A549 (cell line): ENCODE measurements around the gene B3GLCT. TPM values are rescaled to one million over a fixed set of nuclear protein-coding genes. Genes with fewer than 3 reads are reported as not detected.
"Not testable (repeated sequence)": the region's sequence is repeated elsewhere in the genome, so short reads cannot be mapped to it uniquely, and the experiment has no call there.

Experiments
- ATAC-seq, 2 experiments: fragments of 200-7000 bp in 1 of 2; fragments of >200 bp in 1 of 2; cut with Nextera tagmentation in 1 of 2; cut with Tn5 transposase in 1 of 2; 3 replicates each; pipeline versions ENCODE4 v1.8.0 to v1.9.1; 2018 to 2020; ENCODE audit warnings: mild to moderate bottlenecking in 1 of 2, moderate library complexity in 1 of 2
- CTCF ChIA-PET: fragments of 300-600 bp; sonication (Branson Sonifier 250); formaldehyde crosslinking; extraction: SDS; loops from one replicate; lab custom pipeline; 2021; ENCODE audit warnings: antibody characterized with exemption, inconsistent platforms; lab: Yijun Ruan, JAX
- POLR2A ChIA-PET: fragments of 350-600 bp; formaldehyde crosslinking; extraction: SDS; loops from one replicate; lab custom pipeline; 2021; ENCODE audit warnings: antibody characterized with exemption, inconsistent platforms; lab: Yijun Ruan, JAX
- DNase-seq, 2 experiments: peaks; one replicate each; pipeline versions ENCODE4 v3.0.0 to v3.0.0-alpha.2; 2011 to 2016; ENCODE audit warnings: low read depth in 1 of 2, low spot score in 1 of 2
- FAIRE-seq: peaks from 2 replicates; lab custom pipeline; 2011; peaks lifted over from hg19 to GRCh38; lab: Jason Lieb, UNC
- H3K27ac ChIP-seq, 2 experiments: fragments of >200 bp; sonication (Bioruptor Twin); formaldehyde crosslinking; 3 replicates each; pipeline ENCODE4 v1.5.1; 2016 to 2017
- H3K4me1 ChIP-seq: fragments of >200 bp; sonication (Bioruptor Twin); formaldehyde crosslinking; 3 replicates; pipeline ENCODE4 v1.6.1; 2016
- H3K4me2 ChIP-seq: fragments of >200 bp; sonication (Bioruptor Twin); formaldehyde crosslinking; 3 replicates; pipeline ENCODE4 v1.6.1; 2016
- H3K4me3 ChIP-seq: fragments of >200 bp; sonication (Bioruptor Twin); formaldehyde crosslinking; 3 replicates; pipeline ENCODE4 v1.5.1; 2016
- H3K9me3 ChIP-seq: fragments of >200 bp; sonication (Bioruptor Twin); formaldehyde crosslinking; 3 replicates; pipeline ENCODE4 v1.6.1; 2016
- BHLHE40 ChIP-seq: IDR thresholded peaks from 2 replicates; pipeline ENCODE4 v1.6.1; 2012; ENCODE audit warnings: low read depth, low read length, inconsistent platforms
- CEBPB ChIP-seq, 2 experiments: fragments of >200 bp in 1 of 2; sonication (Bioruptor Twin) in 1 of 2; formaldehyde crosslinking in 1 of 2; IDR thresholded peaks; 2 replicates each; pipeline ENCODE4 v1.6.1; 2012 to 2016
- HEYL ChIP-seq: fragments of 250-450 bp; sonication (Bioruptor Pico); IDR thresholded peaks from 2 replicates; pipeline ENCODE4 v1.8.0; 2021; ENCODE audit warnings: mild to moderate bottlenecking, moderate library complexity
- HOXB5 ChIP-seq: fragments of 250-450 bp; sonication (Bioruptor Pico); IDR thresholded peaks from 2 replicates; pipeline ENCODE4 v1.5.0; 2020; ENCODE audit warnings: mild to moderate bottlenecking, moderate library complexity
- MAFK ChIP-seq: fragments of 450-650 bp; IDR thresholded peaks from 2 replicates; pipeline ENCODE4 v1.6.1; 2014; ENCODE audit not compliant: partially characterized antibody
- NPAS2 ChIP-seq: fragments of 250-450 bp; sonication (Bioruptor Pico); IDR thresholded peaks from 2 replicates; pipeline ENCODE4 v1.8.0; 2022; ENCODE audit warnings: mild to moderate bottlenecking, moderate library complexity, borderline replicate concordance
- POLR2A ChIP-seq: IDR thresholded peaks from 2 replicates; pipeline ENCODE4 v1.6.1; 2012; ENCODE audit warnings: mild to moderate bottlenecking, low read length
- RAD21 ChIP-seq, 2 experiments: fragments of >200 bp in 1 of 2; sonication (Bioruptor Twin) in 1 of 2; formaldehyde crosslinking in 1 of 2; IDR thresholded peaks in 1 of 2; conservative IDR thresholded peaks in 1 of 2; 2 replicates in 1 of 2; 3 replicates in 1 of 2; pipeline ENCODE4 v1.6.1; 2012 to 2018; ENCODE audit warnings: inconsistent platforms in 1 of 2
- RFX5 ChIP-seq: fragments of 450-650 bp; IDR thresholded peaks from 2 replicates; pipeline ENCODE4 v1.7.1; 2014; ENCODE audit warnings: antibody characterized with exemption, mild to moderate bottlenecking, moderate library complexity
- RNF2 ChIP-seq: fragments of 200-600 bp; sonication (generic); IDR thresholded peaks from 2 replicates; pipeline ENCODE4 v1.6.1; 2016; ENCODE audit warnings: low read depth, mild to moderate bottlenecking, antibody characterized with exemption, moderate library complexity, borderline replicate concordance
- ZSCAN20 ChIP-seq: fragments of 250-450 bp; sonication (Bioruptor Pico); IDR thresholded peaks from 2 replicates; pipeline ENCODE4 v1.8.0; 2022; ENCODE audit warnings: mild to moderate bottlenecking, moderate library complexity
- WGBS: methylation state at CpG from one replicate; pipeline ENCODE4 v1.1.6; 2017; ENCODE audit errors: missing lambda C conversion rate; 5-methylcytosine and 5-hydroxymethylcytosine counted together
- polyA plus RNA-seq, 4 experiments: library from polyadenylated mRNA; depleted of rRNA in 3 of 4; stranded (reverse); fragments of >200 nt; fragmentation: RNase III in 1 of 4; extraction: RNeasy Plus Mini Kit Qiagen cat#74134 plus additional on column Dnase treatment in 1 of 4; gene quantifications; 2 replicates in 3 of 4; 3 replicates in 1 of 4; pipeline ENCODE4 v1.2.3, GENCODE V29; 2011 to 2017
- TF ChIP-seq, protein P1 (sequence below): fragments of 250-450 bp; sonication (Bioruptor Pico); IDR thresholded peaks from 2 replicates; pipeline ENCODE4 v1.5.0; 2021; ENCODE audit warnings: mild to moderate bottlenecking, moderate library complexity, borderline replicate concordance

Gene B3GLCT
- polyA plus RNA-seq, 2 of the 4 experiments (the other 2 are of a cell fraction), result 4.5 to 6.6 TPM

DNA sequence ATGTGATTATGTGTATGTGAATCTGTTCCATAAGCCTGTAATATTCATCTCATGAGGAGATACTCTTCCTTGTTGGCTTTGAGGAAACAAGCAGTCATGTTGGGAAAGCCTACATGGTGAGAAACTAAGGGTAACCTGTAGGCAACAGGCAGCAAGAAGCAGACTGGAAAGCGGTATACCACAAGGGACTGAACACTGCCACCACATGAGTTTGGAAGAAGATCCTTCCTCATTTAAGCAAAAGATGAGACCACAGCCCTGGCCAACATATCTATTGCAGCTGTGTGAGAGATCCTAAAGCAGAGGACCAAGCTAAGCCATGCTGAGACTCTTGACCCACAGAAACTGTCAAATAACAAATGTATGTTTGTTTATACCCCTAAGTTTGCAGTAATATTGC, 134.8 kb downstream of the B3GLCT start:
- POLR2A ChIA-PET, result no interaction called here
- no peak overlapping the region for H3K27ac ChIP-seq
- no peaks in the 10 kb centered on the region for H3K9me3 ChIP-seq
- CTCF ChIA-PET, result no interaction called here
- H3K4me2 ChIP-seq, result no peak overlapping the region
- DNase-seq, result no peak
- H3K4me1 ChIP-seq, result no peaks in the 10 kb centered on the region
- no peak for ATAC-seq
- TF ChIP-seq RAD21 (conservative IDR thresholded peaks at IDR 0.05 in 1 of 2, IDR thresholded peaks at IDR 0.05 in 1 of 2) (no peak), POLR2A (no peak), ZSCAN20 (CRISPR knock-in tag) (no peak)
- no peak for FAIRE-seq
- WGBS, result 40% methylated on average over 1 of the region's 1 CpG
- no peak overlapping the region for H3K4me3 ChIP-seq

DNA sequence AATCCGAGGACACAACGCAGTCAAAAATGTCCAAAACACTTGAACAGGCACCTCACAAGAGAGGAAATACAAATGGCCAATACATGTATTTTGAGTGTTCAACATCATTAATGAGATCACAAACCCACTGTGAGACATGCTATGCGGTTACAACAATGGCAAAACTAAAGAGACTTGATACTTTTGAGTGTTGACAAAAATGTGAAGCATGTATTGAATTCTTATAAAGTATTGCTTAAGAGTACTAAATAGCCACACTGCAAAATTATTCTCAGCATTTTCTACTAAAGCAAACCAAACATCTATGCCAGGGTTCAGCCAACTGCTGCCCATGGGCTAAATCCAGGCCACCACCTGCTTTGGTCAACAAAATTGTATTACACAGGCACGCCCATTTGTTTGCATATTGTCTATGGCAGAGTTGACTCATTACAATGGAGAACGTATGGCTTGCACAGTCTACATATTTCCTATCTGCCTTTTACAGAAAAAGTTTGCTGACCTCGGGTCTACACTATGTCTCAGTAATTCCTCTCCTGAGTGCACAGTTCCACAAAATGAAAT, 135.3 kb downstream of the B3GLCT start:
- CTCF ChIA-PET, result no interaction called here
- POLR2A ChIA-PET, result no interaction called here
- H3K4me2 ChIP-seq, result no peak overlapping the region
- FAIRE-seq, result no peak
- 33% methylated on average over 6 of the region's 6 CpGs for WGBS
- H3K9me3 ChIP-seq, result no peaks in the 10 kb centered on the region
- DNase-seq, result peak in 1 of 2 experiments; percentile 21
- ATAC-seq, result no peak
- H3K4me1 ChIP-seq, result no peaks in the 10 kb centered on the region
- H3K4me3 ChIP-seq, result no peak overlapping the region
- TF ChIP-seq POLR2A (no peak), MAFK (no peak), RNF2 (no peak), BHLHE40 (no peak), CEBPB (IDR thresholded peaks at IDR 0.05) (no peak), HOXB5 (CRISPR knock-in tag) (no peak), NPAS2 (CRISPR knock-in tag) (no peak), HEYL (no peak), RFX5 (no peak)
- H3K27ac ChIP-seq, result no peak overlapping the region

DNA sequence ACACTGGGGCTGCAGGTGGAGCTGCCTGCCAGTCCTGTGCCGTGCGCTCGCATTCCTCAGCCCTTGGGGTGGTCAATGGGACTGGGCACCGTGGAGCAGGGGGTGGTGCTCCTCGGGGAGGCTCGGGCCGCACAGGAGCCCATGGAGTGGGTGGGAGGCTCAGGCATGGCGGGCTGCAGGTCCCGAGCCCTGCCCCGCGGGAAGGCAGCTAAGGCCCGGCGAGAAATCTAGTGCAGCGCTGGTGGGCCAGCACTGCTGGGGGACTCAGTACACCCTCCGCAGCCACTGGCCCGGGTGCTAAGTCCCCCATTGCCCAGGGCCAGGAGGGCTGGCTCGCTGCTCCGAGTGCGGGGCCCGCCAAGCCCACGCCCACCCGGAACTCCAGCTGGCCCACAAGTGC, 139.8 kb downstream of the B3GLCT start:
- FAIRE-seq, H3K27ac ChIP-seq, POLR2A ChIA-PET, CTCF ChIA-PET, H3K9me3 ChIP-seq, H3K4me1 ChIP-seq, H3K4me3 ChIP-seq, ATAC-seq, H3K4me2 ChIP-seq, DNase-seq: not testable (repeated sequence)
- no CpG with 5 or more reads among the region's 22 CpGs for WGBS

DNA sequence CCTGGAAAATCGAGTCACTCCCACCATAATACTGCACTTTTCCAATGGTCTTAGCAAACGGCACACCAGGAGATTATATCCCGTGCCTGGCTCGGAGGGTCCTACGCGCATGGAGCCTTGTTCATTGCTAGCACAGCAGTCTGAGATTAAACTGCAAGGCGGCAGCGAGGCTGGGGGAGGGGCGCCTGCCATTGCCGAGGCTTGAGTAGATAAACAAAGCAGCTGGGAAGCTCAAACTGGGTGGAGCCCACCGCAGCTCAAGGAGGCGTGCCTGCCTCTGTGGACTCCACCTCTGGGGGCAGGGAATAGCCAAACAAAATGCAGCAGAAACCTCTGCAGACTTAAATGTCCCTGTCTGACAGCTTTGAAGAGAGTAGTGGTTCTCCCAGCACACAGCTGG, 141.1 kb downstream of the B3GLCT start:
- H3K4me1 ChIP-seq, DNase-seq, CTCF ChIA-PET, POLR2A ChIA-PET, H3K9me3 ChIP-seq, ATAC-seq, H3K27ac ChIP-seq, H3K4me2 ChIP-seq, H3K4me3 ChIP-seq, FAIRE-seq: not testable (repeated sequence)
- WGBS, result 40% methylated on average over 11 of the region's 12 CpGs

DNA sequence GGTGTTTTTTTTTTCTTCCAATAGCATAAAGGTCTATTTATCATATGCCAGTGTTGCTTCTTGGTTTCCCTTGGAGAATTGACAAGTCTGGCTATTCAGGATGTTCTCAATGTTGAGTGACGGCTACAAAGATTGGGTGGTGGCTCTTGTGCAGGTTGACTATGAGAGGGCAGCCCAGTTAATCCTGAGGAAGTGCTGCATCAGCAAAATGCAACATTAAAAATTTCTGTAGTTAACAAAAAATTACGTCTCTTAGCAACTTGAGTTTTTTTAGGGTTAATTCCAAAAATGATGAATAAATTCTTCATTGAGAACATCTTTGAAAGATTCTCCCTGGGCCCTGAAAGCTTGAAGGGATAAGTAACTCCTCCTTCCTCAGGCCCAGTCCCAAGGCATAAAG, 147.1 kb downstream of the B3GLCT start:
- TF ChIP-seq, protein P1, sequence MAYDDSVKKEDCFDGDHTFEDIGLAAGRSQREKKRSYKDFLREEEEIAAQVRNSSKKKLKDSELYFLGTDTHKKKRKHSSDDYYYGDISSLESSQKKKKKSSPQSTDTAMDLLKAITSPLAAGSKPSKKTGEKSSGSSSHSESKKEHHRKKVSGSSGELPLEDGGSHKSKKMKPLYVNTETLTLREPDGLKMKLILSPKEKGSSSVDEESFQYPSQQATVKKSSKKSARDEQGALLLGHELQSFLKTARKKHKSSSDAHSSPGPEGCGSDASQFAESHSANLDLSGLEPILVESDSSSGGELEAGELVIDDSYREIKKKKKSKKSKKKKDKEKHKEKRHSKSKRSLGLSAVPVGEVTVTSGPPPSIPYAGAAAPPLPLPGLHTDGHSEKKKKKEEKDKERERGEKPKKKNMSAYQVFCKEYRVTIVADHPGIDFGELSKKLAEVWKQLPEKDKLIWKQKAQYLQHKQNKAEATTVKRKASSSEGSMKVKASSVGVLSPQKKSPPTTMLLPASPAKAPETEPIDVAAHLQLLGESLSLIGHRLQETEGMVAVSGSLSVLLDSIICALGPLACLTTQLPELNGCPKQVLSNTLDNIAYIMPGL, result no peak
- peak; percentile 90 for TF ChIP-seq MAFK
- Histone ChIP-seq H3K4me2 (no peak overlapping the region), H3K27ac (no peak overlapping the region), H3K4me1 (no peaks in the 10 kb centered on the region), H3K4me3 (no peak overlapping the region), H3K9me3 (no peaks in the 10 kb centered on the region)
- ATAC-seq (no peak), FAIRE-seq (no peak), DNase-seq (no peak)
- ChIA-PET POLR2A (no interaction called here), CTCF (interaction anchor here (0.8 kb wide), 1 partner anchor 9 kb away, joined by 3 read pairs; no protein-coding TSS in a partner anchor)
- 64% methylated on average over 2 of the region's 2 CpGs for WGBS
